WTC11 (cell line): ENCODE data around the gene REG4. TPM values are rescaled to one million over a fixed set of nuclear protein-coding genes. Genes with fewer than 3 reads are reported as not detected.

Source experiments
- ATAC-seq: fragments of 200-7000 bp; cut with Tn5 transposase; 2 replicates; pipeline ENCODE4 v1.10.0; 2021; ENCODE audit warnings: mild to moderate bottlenecking, moderate library complexity
- CTCF ChIA-PET: fragments of 300-600 bp; sonication (Branson Sonifier 250); formaldehyde crosslinking; loops from one replicate; lab custom pipeline; 2021; ENCODE audit warnings: antibody characterized with exemption; lab: Charles Lee
- POLR2A ChIA-PET: fragments of 350-600 bp; sonication (Branson Sonifier 250); formaldehyde crosslinking; loops from one replicate; lab custom pipeline; 2021; ENCODE audit warnings: antibody characterized with exemption; lab: Charles Lee
- DNase-seq: peaks from one replicate; pipeline ENCODE4 v3.0.0; 2021; ENCODE audit warnings: low spot score
- H3K27ac Mint-ChIP-seq: 2 replicates; pipeline ENCODE4 v1.8.0; 2021; ENCODE audit warnings: mixed read lengths
- H3K27me3 Mint-ChIP-seq: 2 replicates; pipeline ENCODE4 v1.8.0; 2021; ENCODE audit warnings: low read depth, mild to moderate bottlenecking, moderate library complexity, mixed read lengths
- H3K36me3 Mint-ChIP-seq: 2 replicates; pipeline ENCODE4 v1.8.0; 2021; ENCODE audit warnings: mixed read lengths
- H3K4me1 Mint-ChIP-seq: 2 replicates; pipeline ENCODE4 v1.8.0; 2022; ENCODE audit warnings: mixed read lengths
- H3K4me3 Mint-ChIP-seq: 2 replicates; pipeline ENCODE4 v1.8.0; 2021; ENCODE audit warnings: mild to moderate bottlenecking, moderate library complexity, mixed read lengths
- H3K9me3 Mint-ChIP-seq: 2 replicates; pipeline ENCODE4 v1.8.0; 2021; ENCODE audit warnings: mixed read lengths
- ATF1 ChIP-seq: sonication (generic); formaldehyde crosslinking; IDR thresholded peaks from 2 replicates; pipeline ENCODE4 v1.8.1; 2023; ENCODE audit warnings: mild to moderate bottlenecking, moderate library complexity, missing genetic modification reagents
- CTCF ChIP-seq: fragments of 200-600 bp; IDR thresholded peaks from 2 replicates; pipeline ENCODE4 v1.8.0; 2022; ENCODE audit warnings: antibody characterized with exemption
- E2F5 ChIP-seq: sonication (generic); formaldehyde crosslinking; IDR thresholded peaks from 2 replicates; pipeline ENCODE4 v1.8.1; 2022; ENCODE audit warnings: mild to moderate bottlenecking, moderate library complexity, missing genetic modification reagents
- JAZF1 ChIP-seq: fragments of 250-450 bp; sonication (Bioruptor Pico); IDR thresholded peaks from 2 replicates; pipeline ENCODE4 v1.9.0; 2021; ENCODE audit warnings: moderate library complexity, mild to moderate bottlenecking, inconsistent platforms
- MAX ChIP-seq: sonication (generic); formaldehyde crosslinking; IDR thresholded peaks from 2 replicates; pipeline ENCODE4 v1.8.0; 2022; ENCODE audit warnings: mild to moderate bottlenecking, missing genetic modification reagents
- MLX ChIP-seq: sonication (generic); formaldehyde crosslinking; IDR thresholded peaks from 2 replicates; pipeline ENCODE4 v1.8.1; 2023; ENCODE audit warnings: mild to moderate bottlenecking, missing genetic modification reagents, moderate library complexity
- MXD4 ChIP-seq: fragments of 250-450 bp; sonication (Bioruptor Pico); IDR thresholded peaks from 2 replicates; pipeline ENCODE4 v1.8.0; 2021; ENCODE audit warnings: mild to moderate bottlenecking, moderate library complexity, borderline replicate concordance
- PRDM15 ChIP-seq: sonication (generic); formaldehyde crosslinking; IDR thresholded peaks from 2 replicates; pipeline ENCODE4 v1.8.0; 2022; ENCODE audit warnings: missing genetic modification reagents
- RELA ChIP-seq: sonication (generic); formaldehyde crosslinking; IDR thresholded peaks from 2 replicates; pipeline ENCODE4 v1.8.1; 2022; ENCODE audit warnings: missing genetic modification reagents, mild to moderate bottlenecking, borderline replicate concordance
- SP1 ChIP-seq: sonication (generic); formaldehyde crosslinking; conservative IDR thresholded peaks from 2 replicates; pipeline ENCODE4 v1.8.1; 2022; ENCODE audit warnings: missing genetic modification reagents
- TCF7 ChIP-seq: sonication (generic); formaldehyde crosslinking; IDR thresholded peaks from 2 replicates; pipeline ENCODE4 v1.8.0; 2022; ENCODE audit warnings: mild to moderate bottlenecking, low read depth, missing genetic modification reagents, moderate library complexity
- TEAD4 ChIP-seq: sonication (generic); formaldehyde crosslinking; IDR thresholded peaks from 2 replicates; pipeline ENCODE4 v1.8.0; 2022; ENCODE audit warnings: mild to moderate bottlenecking, missing genetic modification reagents
- TP53 ChIP-seq: sonication (generic); formaldehyde crosslinking; IDR thresholded peaks from 2 replicates; pipeline ENCODE4 v1.8.1; 2023; ENCODE audit warnings: mild to moderate bottlenecking, missing genetic modification reagents
- ZNF317 ChIP-seq: sonication (generic); formaldehyde crosslinking; IDR thresholded peaks from 2 replicates; pipeline ENCODE4 v1.8.1; 2023; ENCODE audit warnings: low read depth, mild to moderate bottlenecking, moderate library complexity, missing genetic modification reagents, borderline replicate concordance
- ZNF512 ChIP-seq: sonication (generic); formaldehyde crosslinking; IDR thresholded peaks from 2 replicates; pipeline ENCODE4 v1.8.1; 2022; ENCODE audit warnings: missing genetic modification reagents, borderline replicate concordance
- ZSCAN18 ChIP-seq: fragments of 250-450 bp; sonication (Bioruptor Pico); IDR thresholded peaks from 2 replicates; pipeline ENCODE4 v2.1.2; 2022; ENCODE audit warnings: mild to moderate bottlenecking, moderate library complexity
- total RNA-seq: library from RNA; stranded (reverse); gene quantifications from 3 replicates; pipeline ENCODE4 v1.2.3, GENCODE V29; 2021

The REG4 gene
- total RNA-seq, 1 experiment from 2014 or later: 0.31 TPM

GRCh38 chr1:119758584-119758983 is 52.7 kb downstream of the REG4 start:
- peaks cover 7% of the 10 kb centered on the region for H3K4me1 Mint-ChIP-seq
- TF ChIP-seq SP1 (CRISPR knock-in tag) (no peak), ZSCAN18 (CRISPR knock-in tag) (no peak), TEAD4 (CRISPR knock-in tag) (no peak), TP53 (CRISPR knock-in tag) (no peak), TCF7 (CRISPR knock-in tag) (no peak), MLX (CRISPR knock-in tag) (no peak), ZNF512 (CRISPR knock-in tag) (no peak), ATF1 (CRISPR knock-in tag) (no peak), PRDM15 (no peak), JAZF1 (CRISPR knock-in tag) (no peak), RELA (no peak), MAX (CRISPR knock-in tag) (no peak), CTCF (no peak), E2F5 (CRISPR knock-in tag) (no peak), ZNF317 (CRISPR knock-in tag) (no peak), MXD4 (CRISPR knock-in tag) (no peak)
- no peak overlapping the region for H3K4me3 Mint-ChIP-seq
- ChIA-PET POLR2A (no interaction called here), CTCF (interaction anchor here (1.2 to 1.4 kb wide), 2 partner anchors 15 to 82 kb away, joined by 6 to 7 read pairs; no protein-coding TSS in a partner anchor)
- DNase-seq: no peak
- no peak for ATAC-seq
- H3K27ac Mint-ChIP-seq: no peak overlapping the region
- H3K9me3 Mint-ChIP-seq: no peaks in the 10 kb centered on the region
- no peaks in the 10 kb centered on the region for H3K36me3 Mint-ChIP-seq
- H3K27me3 Mint-ChIP-seq: no peaks in the 10 kb centered on the region
